Measurements from ENCODE around the gene LGALS12.

Gene LGALS12

GRCh38 chr11:63563201-63564055 lies 57.5 kb downstream of the LGALS12 start, which contains the start of gene PLAAT2:
Gene PLAAT2, minus strand, starts transcription at chr11:63563379. Its CDS starts 55 bp downstream, at chr11:63563324.
- Histone ChIP-seq H3K27ac (ENCODE audit: low read length) (no peak within 1 kb of the TSS), H3K4me2 (ENCODE audit: insufficient read depth, low read length) (no peak within 1 kb of the TSS), H3K27me3 (ENCODE audit: insufficient read depth, low read length, poor library complexity) (no peaks in the 10 kb centered on the region), H3K9me3 (ENCODE audit: insufficient read depth, low read length, severe bottlenecking) (no peaks in the 10 kb centered on the region), H2AFZ (ENCODE audit: low read depth, low read length) (no peak within 1 kb of the TSS), H3K9ac (ENCODE audit: low read depth, low read length) (no peak within 1 kb of the TSS), H3K4me1 (ENCODE audit: insufficient read depth, low read length) (peaks cover 19% of the 10 kb centered on the region), H4K20me1 (ENCODE audit: insufficient read depth, low read length) (no peaks in the 10 kb centered on the region), H3K79me2 (ENCODE audit: insufficient read depth, low read length) (no peaks in the 10 kb centered on the region), H3K36me3 (ENCODE audit: insufficient read depth, low read length) (no peaks in the 10 kb centered on the region), H3K4me3 (ENCODE audit: low read depth in 1 of 2, low read length in 2 of 2) (no peak within 1 kb of the TSS)
- ATAC-seq (ENCODE audit: insufficient read depth, low read depth) = no peak
- DNase-seq = no peak
- no peak for TF ChIP-seq CTCF (IDR thresholded peaks at IDR 0.05; ENCODE audit: borderline replicate concordance, extremely low read depth, low read length, poor library complexity, severe bottlenecking)
- TF ChIP-seq EZH2 (IDR thresholded peaks at IDR 0.05; ENCODE audit: borderline replicate concordance, low read depth, low read length, severe bottlenecking) = no peak

GRCh38 chr11:63564056-63564774 lies 58.3 kb downstream of the LGALS12 start:
- ATAC-seq (ENCODE audit: insufficient read depth, low read depth) (no peak; the same call in 2 of the 3 replicates), DNase-seq (no peak)
- Histone ChIP-seq H3K9me3 (ENCODE audit: insufficient read depth, low read length, severe bottlenecking) (no peaks in the 10 kb centered on the region), H3K36me3 (ENCODE audit: insufficient read depth, low read length) (no peaks in the 10 kb centered on the region), H3K4me3 (ENCODE audit: low read depth in 1 of 2, low read length in 2 of 2) (no peak overlapping the region), H3K79me2 (ENCODE audit: insufficient read depth, low read length) (no peaks in the 10 kb centered on the region), H3K9ac (ENCODE audit: low read depth, low read length) (no peak overlapping the region), H2AFZ (ENCODE audit: low read depth, low read length) (no peak overlapping the region), H3K4me2 (ENCODE audit: insufficient read depth, low read length) (no peak overlapping the region), H4K20me1 (ENCODE audit: insufficient read depth, low read length) (no peaks in the 10 kb centered on the region), H3K27ac (ENCODE audit: low read length) (no peak overlapping the region), H3K4me1 (ENCODE audit: insufficient read depth, low read length) (peaks cover 19% of the 10 kb centered on the region), H3K27me3 (ENCODE audit: insufficient read depth, low read length, poor library complexity) (no peaks in the 10 kb centered on the region)
- TF ChIP-seq EZH2 (IDR thresholded peaks at IDR 0.05; ENCODE audit: borderline replicate concordance, low read depth, low read length, severe bottlenecking) (no peak), CTCF (IDR thresholded peaks at IDR 0.05; ENCODE audit: borderline replicate concordance, extremely low read depth, low read length, poor library complexity, severe bottlenecking) (no peak)

- TF ChIP-seq EZH2 (IDR thresholded peaks at IDR 0.05; ENCODE audit: borderline replicate concordance, low read depth, low read length, severe bottlenecking) (no peak), CTCF (IDR thresholded peaks at IDR 0.05; ENCODE audit: borderline replicate concordance, extremely low read depth, low read length, poor library complexity, severe bottlenecking) (no peak)
- no peaks in the 10 kb centered on the region for H3K27me3 ChIP-seq (ENCODE audit: insufficient read depth, low read length, poor library complexity)
- no peaks in the 10 kb centered on the region for H3K79me2 ChIP-seq (ENCODE audit: insufficient read depth, low read length)
- H3K9me3 ChIP-seq (ENCODE audit: insufficient read depth, low read length, severe bottlenecking) = no peaks in the 10 kb centered on the region
- no peaks in the 10 kb centered on the region for H4K20me1 ChIP-seq (ENCODE audit: insufficient read depth, low read length)
- no peaks in the 10 kb centered on the region for H3K36me3 ChIP-seq (ENCODE audit: insufficient read depth, low read length)
- no peak overlapping the region for H3K4me2 ChIP-seq (ENCODE audit: insufficient read depth, low read length)
- ATAC-seq (ENCODE audit: insufficient read depth, low read depth) (no peak), DNase-seq (no peak)
- no peak overlapping the region for H3K4me3 ChIP-seq (ENCODE audit: low read depth in 1 of 2, low read length in 2 of 2)
- peaks cover 18% of the 10 kb centered on the region for H3K4me1 ChIP-seq (ENCODE audit: insufficient read depth, low read length)
- H3K27ac ChIP-seq (ENCODE audit: low read length) = no peak overlapping the region
- H3K9ac ChIP-seq (ENCODE audit: low read depth, low read length) = no peak overlapping the region
- no peak overlapping the region for H2AFZ ChIP-seq (ENCODE audit: low read depth, low read length)
Observed at GRCh38 chr11:63564784-63565350, 59.0 kb downstream of the LGALS12 start.

Data from DND-41 (cell line).